Measurements from ENCODE around the gene LRP2. TPM values are rescaled to one million over a fixed set of nuclear protein-coding genes. Genes with fewer than 3 reads are reported as not detected.

Gene LRP2
- total and polyA plus RNA-seq, 2 experiments from 2014 or later, result 0.68 to 2.7 TPM

DNA sequence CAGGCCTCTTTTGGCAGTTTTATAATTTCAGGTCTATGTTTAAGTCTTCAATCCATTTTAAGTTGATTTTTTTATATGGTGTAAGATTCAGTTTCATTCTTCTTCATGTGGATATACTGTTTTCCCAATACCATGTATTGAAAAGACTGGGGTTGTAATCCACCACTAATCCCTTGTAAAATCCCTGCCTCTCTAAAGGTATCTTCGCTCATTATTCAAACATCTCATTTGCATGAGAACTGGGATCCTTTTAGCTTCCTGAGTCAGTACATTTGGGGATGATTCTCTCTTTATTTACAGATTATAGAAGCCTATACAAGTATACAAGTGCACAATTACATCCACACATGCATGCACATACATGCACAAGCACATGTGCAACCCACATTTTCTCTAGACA is 267.7 kb downstream of the LRP2 start:
- DNase-seq (ENCODE audit: low spot score) (no peak), ATAC-seq (no peak)
- Histone ChIP-seq H3F3A (replicated peaks; ENCODE audit: low read depth) (no peaks in the 10 kb centered on the region), H3K4me2 (no peak overlapping the region), H3K9me2 (ENCODE audit: insufficient read depth) (peaks cover 5% of the 10 kb centered on the region; the same call in 1 of the 2 replicates), H2AFZ (no peak overlapping the region), H3K36me3 (ENCODE audit: insufficient read depth) (no peaks in the 10 kb centered on the region), H3K4me3 (no peak overlapping the region), H3K27me3 (ENCODE audit: insufficient read depth) (no peaks in the 10 kb centered on the region), H3K4me1 (ENCODE audit: insufficient read depth) (no peaks in the 10 kb centered on the region), H3K27ac (ENCODE audit: low read depth) (no peak overlapping the region), H4K20me1 (replicated peaks; ENCODE audit: insufficient read depth) (no peaks in the 10 kb centered on the region), H3K79me2 (replicated peaks; ENCODE audit: insufficient read depth) (no peaks in the 10 kb centered on the region)
- peaks cover under 1% of the 10 kb centered on the region; the same call in 1 of the 3 replicates for H3K4me1 Mint-ChIP-seq
- H3K27ac Mint-ChIP-seq, result no peak overlapping the region
- TF ChIP-seq, protein P1, sequence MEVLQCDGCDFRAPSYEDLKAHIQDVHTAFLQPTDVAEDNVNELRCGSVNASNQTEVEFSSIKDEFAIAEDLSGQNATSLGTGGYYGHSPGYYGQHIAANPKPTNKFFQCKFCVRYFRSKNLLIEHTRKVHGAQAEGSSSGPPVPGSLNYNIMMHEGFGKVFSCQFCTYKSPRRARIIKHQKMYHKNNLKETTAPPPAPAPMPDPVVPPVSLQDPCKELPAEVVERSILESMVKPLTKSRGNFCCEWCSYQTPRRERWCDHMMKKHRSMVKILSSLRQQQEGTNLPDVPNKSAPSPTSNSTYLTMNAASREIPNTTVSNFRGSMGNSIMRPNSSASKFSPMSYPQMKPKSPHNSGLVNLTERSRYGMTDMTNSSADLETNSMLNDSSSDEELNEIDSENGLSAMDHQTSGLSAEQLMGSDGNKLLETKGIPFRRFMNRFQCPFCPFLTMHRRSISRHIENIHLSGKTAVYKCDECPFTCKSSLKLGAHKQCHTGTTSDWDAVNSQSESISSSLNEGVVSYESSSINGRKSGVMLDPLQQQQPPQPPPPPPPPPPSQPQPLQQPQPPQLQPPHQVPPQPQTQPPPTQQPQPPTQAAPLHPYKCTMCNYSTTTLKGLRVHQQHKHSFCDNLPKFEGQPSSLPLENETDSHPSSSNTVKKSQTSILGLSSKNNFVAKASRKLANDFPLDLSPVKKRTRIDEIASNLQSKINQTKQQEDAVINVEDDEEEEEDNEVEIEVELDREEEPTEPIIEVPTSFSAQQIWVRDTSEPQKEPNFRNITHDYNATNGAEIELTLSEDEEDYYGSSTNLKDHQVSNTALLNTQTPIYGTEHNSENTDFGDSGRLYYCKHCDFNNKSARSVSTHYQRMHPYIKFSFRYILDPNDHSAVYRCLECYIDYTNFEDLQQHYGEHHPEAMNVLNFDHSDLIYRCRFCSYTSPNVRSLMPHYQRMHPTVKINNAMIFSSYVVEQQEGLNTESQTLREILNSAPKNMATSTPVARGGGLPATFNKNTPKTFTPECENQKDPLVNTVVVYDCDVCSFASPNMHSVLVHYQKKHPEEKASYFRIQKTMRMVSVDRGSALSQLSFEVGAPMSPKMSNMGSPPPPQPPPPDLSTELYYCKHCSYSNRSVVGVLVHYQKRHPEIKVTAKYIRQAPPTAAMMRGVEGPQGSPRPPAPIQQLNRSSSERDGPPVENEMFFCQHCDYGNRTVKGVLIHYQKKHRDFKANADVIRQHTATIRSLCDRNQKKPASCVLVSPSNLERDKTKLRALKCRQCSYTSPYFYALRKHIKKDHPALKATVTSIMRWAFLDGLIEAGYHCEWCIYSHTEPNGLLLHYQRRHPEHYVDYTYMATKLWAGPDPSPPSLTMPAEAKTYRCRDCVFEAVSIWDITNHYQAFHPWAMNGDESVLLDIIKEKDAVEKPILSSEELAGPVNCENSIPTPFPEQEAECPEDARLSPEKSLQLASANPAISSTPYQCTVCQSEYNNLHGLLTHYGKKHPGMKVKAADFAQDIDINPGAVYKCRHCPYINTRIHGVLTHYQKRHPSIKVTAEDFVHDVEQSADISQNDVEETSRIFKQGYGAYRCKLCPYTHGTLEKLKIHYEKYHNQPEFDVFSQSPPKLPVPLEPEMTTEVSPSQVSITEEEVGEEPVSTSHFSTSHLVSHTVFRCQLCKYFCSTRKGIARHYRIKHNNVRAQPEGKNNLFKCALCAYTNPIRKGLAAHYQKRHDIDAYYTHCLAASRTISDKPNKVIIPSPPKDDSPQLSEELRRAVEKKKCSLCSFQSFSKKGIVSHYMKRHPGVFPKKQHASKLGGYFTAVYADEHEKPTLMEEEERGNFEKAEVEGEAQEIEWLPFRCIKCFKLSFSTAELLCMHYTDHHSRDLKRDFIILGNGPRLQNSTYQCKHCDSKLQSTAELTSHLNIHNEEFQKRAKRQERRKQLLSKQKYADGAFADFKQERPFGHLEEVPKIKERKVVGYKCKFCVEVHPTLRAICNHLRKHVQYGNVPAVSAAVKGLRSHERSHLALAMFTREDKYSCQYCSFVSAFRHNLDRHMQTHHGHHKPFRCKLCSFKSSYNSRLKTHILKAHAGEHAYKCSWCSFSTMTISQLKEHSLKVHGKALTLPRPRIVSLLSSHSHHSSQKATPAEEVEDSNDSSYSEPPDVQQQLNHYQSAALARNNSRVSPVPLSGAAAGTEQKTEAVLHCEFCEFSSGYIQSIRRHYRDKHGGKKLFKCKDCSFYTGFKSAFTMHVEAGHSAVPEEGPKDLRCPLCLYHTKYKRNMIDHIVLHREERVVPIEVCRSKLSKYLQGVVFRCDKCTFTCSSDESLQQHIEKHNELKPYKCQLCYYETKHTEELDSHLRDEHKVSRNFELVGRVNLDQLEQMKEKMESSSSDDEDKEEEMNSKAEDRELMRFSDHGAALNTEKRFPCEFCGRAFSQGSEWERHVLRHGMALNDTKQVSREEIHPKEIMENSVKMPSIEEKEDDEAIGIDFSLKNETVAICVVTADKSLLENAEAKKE (CRISPR knock-in tag; IDR thresholded peaks at IDR 0.05), result no peak
- TF ChIP-seq POLR2AphosphoS5 (IDR thresholded peaks at IDR 0.05; ENCODE audit: low read depth) (no peak), EZH2phosphoT487 (IDR thresholded peaks at IDR 0.05; ENCODE audit: unreplicated experiment) (no peak), CREB1 (CRISPR knock-in tag; IDR thresholded peaks at IDR 0.05; ENCODE audit: low read depth) (no peak), ZNF114 (CRISPR knock-in tag; IDR thresholded peaks at IDR 0.05) (no peak), JUNB (IDR thresholded peaks at IDR 0.05; ENCODE audit: unreplicated experiment) (no peak), STAT1 (IDR thresholded peaks at IDR 0.05; ENCODE audit: unreplicated experiment) (no peak)
- TF ChIP-seq, protein P2, sequence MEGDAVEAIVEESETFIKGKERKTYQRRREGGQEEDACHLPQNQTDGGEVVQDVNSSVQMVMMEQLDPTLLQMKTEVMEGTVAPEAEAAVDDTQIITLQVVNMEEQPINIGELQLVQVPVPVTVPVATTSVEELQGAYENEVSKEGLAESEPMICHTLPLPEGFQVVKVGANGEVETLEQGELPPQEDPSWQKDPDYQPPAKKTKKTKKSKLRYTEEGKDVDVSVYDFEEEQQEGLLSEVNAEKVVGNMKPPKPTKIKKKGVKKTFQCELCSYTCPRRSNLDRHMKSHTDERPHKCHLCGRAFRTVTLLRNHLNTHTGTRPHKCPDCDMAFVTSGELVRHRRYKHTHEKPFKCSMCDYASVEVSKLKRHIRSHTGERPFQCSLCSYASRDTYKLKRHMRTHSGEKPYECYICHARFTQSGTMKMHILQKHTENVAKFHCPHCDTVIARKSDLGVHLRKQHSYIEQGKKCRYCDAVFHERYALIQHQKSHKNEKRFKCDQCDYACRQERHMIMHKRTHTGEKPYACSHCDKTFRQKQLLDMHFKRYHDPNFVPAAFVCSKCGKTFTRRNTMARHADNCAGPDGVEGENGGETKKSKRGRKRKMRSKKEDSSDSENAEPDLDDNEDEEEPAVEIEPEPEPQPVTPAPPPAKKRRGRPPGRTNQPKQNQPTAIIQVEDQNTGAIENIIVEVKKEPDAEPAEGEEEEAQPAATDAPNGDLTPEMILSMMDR (conservative IDR thresholded peaks at IDR 0.05; ENCODE audit: low read depth in 2 of 2), result no peak
- H3K36me3 Mint-ChIP-seq (ENCODE audit: low read depth), result no peaks in the 10 kb centered on the region
- no peak overlapping the region for H3K4me3 Mint-ChIP-seq
- no peaks in the 10 kb centered on the region for H3K27me3 Mint-ChIP-seq (ENCODE audit: insufficient read depth, low read depth, poor library complexity)
- no peaks in the 10 kb centered on the region for H3K9me3 Mint-ChIP-seq

Measured in GM23338 (cell line).